BJ (cell line): ENCODE measurements around the gene OSTM1. TPM values are rescaled to one million over a fixed set of nuclear protein-coding genes. Genes with fewer than 3 reads are reported as not detected.

ENCODE experiments used
- CTCF ChIA-PET: fragments of 350-600 bp; formaldehyde crosslinking; extraction: SDS; loops from one replicate; lab custom pipeline; 2021; ENCODE audit warnings: antibody characterized with exemption, inconsistent platforms; lab: Yijun Ruan, JAX
- POLR2A ChIA-PET: fragments of 300-600 bp; sonication (Branson Sonifier 250); formaldehyde crosslinking; extraction: SDS; loops from one replicate; lab custom pipeline; 2021; ENCODE audit warnings: antibody characterized with exemption; lab: Charles Lee
- DNase-seq: peaks from one replicate; pipeline ENCODE4 v3.0.0-alpha.2; 2011; ENCODE audit warnings: low read depth
- H3K27me3 ChIP-seq: 2 replicates; pipeline ENCODE4 v1.6.0; 2011; ENCODE audit warnings: low read length; ENCODE audit not compliant: control insufficient read depth, insufficient read depth
- H3K36me3 ChIP-seq: 2 replicates; pipeline ENCODE4 v1.5.1; 2011; ENCODE audit warnings: low read length; ENCODE audit not compliant: control insufficient read depth, insufficient read depth
- H3K4me3 ChIP-seq: 2 replicates; pipeline ENCODE4 v1.5.1; 2011; ENCODE audit warnings: low read depth, mild to moderate bottlenecking, control low read depth, low read length
- polyA plus RNA-seq: library from polyadenylated mRNA; depleted of rRNA; stranded (reverse); fragments of >200 nt; gene quantifications from 2 replicates; pipeline ENCODE4 v1.2.3, GENCODE V29; 2011
- TF ChIP-seq, protein P1 (sequence below): IDR thresholded peaks from 2 replicates; pipeline ENCODE4 v1.5.1; 2011; ENCODE audit warnings: low read depth, mild to moderate bottlenecking, control low read depth, inconsistent platforms, low read length, moderate library complexity; ENCODE audit not compliant: insufficient read depth

Gene OSTM1
- polyA plus RNA-seq, 1 experiment, result 20.1 TPM

GRCh38 chr6:108120311-108120710, 45.8 kb upstream of the OSTM1 start:
- TF ChIP-seq, protein P1, sequence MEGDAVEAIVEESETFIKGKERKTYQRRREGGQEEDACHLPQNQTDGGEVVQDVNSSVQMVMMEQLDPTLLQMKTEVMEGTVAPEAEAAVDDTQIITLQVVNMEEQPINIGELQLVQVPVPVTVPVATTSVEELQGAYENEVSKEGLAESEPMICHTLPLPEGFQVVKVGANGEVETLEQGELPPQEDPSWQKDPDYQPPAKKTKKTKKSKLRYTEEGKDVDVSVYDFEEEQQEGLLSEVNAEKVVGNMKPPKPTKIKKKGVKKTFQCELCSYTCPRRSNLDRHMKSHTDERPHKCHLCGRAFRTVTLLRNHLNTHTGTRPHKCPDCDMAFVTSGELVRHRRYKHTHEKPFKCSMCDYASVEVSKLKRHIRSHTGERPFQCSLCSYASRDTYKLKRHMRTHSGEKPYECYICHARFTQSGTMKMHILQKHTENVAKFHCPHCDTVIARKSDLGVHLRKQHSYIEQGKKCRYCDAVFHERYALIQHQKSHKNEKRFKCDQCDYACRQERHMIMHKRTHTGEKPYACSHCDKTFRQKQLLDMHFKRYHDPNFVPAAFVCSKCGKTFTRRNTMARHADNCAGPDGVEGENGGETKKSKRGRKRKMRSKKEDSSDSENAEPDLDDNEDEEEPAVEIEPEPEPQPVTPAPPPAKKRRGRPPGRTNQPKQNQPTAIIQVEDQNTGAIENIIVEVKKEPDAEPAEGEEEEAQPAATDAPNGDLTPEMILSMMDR, result no peak

GRCh38 chr6:108119769-108120141, 45.2 kb upstream of the OSTM1 start:
- ChIA-PET POLR2A (no interaction called here), CTCF (interaction anchor here (1.4 kb wide), 1 partner anchor 11 kb away, joined by 4 read pairs; no protein-coding TSS in a partner anchor)
- Histone ChIP-seq H3K4me3 (no peak overlapping the region), H3K27me3 (peaks cover 70% of the 10 kb centered on the region), H3K36me3 (no peaks in the 10 kb centered on the region)
- no peak for DNase-seq
- TF ChIP-seq, protein P1, result no peak

More at GRCh38 chr6:108120311-108120710, 45.8 kb upstream of the OSTM1 start:
- no peak for DNase-seq
- Histone ChIP-seq H3K27me3 (peaks cover 67% of the 10 kb centered on the region), H3K36me3 (no peaks in the 10 kb centered on the region), H3K4me3 (no peak overlapping the region)
- ChIA-PET POLR2A (no interaction called here), CTCF (no interaction called here)

- peak overlapping the region; percentile 7; the same call in 1 of the 2 replicates for H3K4me3 ChIP-seq
- ChIA-PET POLR2A (no interaction called here), CTCF (interaction anchor here (1.4 kb wide), 1 partner anchor 10 kb away, joined by 4 read pairs; no protein-coding TSS in a partner anchor)
- TF ChIP-seq, protein P1, result no peak
- H3K27me3 ChIP-seq, result peaks cover 69% of the 10 kb centered on the region
- DNase-seq, result no peak
- no peaks in the 10 kb centered on the region for H3K36me3 ChIP-seq
These were observed 44.5 kb upstream of the OSTM1 start for GRCh38 chr6:108118810-108119768.

- POLR2A ChIA-PET, result no interaction called here
- Histone ChIP-seq H3K27me3 (peaks cover 65% of the 10 kb centered on the region), H3K4me3 (no peak overlapping the region; the same call in 1 of the 2 replicates), H3K36me3 (no peaks in the 10 kb centered on the region)
- TF ChIP-seq, protein P1, result no peak
- CTCF ChIA-PET, result interaction anchor here (1.4 kb wide), 1 partner anchor 9 kb away, joined by 4 read pairs; no protein-coding TSS in a partner anchor
- no peak for DNase-seq
These were observed 43.8 kb upstream of the OSTM1 start for GRCh38 chr6:108118359-108118724.
